GM13976 (cell line): Measurements from ENCODE around the gene ERO1B.
"Not testable (repeated sequence)": the region's sequence is repeated elsewhere in the genome, so short reads cannot be mapped to it uniquely, and the experiment has no call there.

Experiments used
- DNase-seq: peaks from one replicate; pipeline ENCODE4 v3.0.0; 2012; ENCODE audit warnings: low spot score
- in situ Hi-C: fragments of 300-500 bp; cut with MboI; formaldehyde crosslinking; loops from one replicate; pipeline ENCODE4 v1.12.0; 2022; ENCODE audit warnings: low sequenced_read_pairs, mixed read lengths, inconsistent platforms; ENCODE audit not compliant: unreplicated experiment
- TF ChIP-seq, protein P1 (sequence below): IDR thresholded peaks from 2 replicates; pipeline ENCODE4 v1.5.1; 2012; ENCODE audit warnings: borderline replicate concordance, mild to moderate bottlenecking; ENCODE audit not compliant: insufficient read depth; ENCODE audit errors: extremely low read depth, missing control alignments, control extremely low read depth

The ERO1B gene, protein sequence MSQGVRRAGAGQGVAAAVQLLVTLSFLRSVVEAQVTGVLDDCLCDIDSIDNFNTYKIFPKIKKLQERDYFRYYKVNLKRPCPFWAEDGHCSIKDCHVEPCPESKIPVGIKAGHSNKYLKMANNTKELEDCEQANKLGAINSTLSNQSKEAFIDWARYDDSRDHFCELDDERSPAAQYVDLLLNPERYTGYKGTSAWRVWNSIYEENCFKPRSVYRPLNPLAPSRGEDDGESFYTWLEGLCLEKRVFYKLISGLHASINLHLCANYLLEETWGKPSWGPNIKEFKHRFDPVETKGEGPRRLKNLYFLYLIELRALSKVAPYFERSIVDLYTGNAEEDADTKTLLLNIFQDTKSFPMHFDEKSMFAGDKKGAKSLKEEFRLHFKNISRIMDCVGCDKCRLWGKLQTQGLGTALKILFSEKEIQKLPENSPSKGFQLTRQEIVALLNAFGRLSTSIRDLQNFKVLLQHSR

DNA sequence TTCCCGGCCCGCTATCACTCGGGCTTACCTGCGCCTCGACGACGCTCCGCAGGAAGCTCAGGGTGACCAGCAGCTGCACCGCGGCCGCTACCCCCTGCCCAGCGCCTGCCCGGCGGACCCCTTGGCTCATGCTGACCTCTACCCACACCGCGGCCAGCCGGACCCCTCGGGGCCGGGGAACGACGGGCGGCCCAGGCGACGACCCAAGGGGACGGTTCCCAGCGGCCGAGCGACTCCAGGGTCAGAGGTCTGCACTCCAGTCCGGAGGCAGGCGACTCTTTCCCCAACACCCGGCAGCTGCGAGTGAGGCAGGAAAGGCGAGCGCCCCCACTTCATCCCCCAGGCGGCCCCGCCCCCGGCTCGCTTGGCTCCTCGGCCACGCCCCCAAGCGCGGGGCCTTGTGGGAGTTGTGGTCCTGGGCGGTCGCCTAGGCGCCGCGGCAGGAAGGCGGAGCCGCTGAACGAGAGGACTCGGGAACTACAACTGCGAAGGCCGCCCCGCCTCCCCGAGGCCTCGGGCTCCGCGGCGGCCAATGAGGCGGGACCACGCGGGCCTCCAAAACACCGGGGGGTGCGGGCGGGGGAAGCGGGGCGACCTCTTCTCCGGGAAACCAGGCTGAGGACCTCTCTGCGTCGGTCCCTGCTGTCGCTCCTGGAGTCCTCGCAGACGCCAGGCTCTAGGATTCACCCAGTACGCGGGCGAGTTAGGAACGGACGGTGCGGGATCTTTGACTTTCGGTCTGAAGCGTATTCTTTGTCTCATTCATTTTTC is at the start of gene ERO1B:
TSS of gene ERO1B (minus strand) at position 305 of the 771 bp plus-strand sequence. CDS start at position 130, 175 bp downstream.
- in situ Hi-C loops = no loop called here
- TF ChIP-seq, protein P1, sequence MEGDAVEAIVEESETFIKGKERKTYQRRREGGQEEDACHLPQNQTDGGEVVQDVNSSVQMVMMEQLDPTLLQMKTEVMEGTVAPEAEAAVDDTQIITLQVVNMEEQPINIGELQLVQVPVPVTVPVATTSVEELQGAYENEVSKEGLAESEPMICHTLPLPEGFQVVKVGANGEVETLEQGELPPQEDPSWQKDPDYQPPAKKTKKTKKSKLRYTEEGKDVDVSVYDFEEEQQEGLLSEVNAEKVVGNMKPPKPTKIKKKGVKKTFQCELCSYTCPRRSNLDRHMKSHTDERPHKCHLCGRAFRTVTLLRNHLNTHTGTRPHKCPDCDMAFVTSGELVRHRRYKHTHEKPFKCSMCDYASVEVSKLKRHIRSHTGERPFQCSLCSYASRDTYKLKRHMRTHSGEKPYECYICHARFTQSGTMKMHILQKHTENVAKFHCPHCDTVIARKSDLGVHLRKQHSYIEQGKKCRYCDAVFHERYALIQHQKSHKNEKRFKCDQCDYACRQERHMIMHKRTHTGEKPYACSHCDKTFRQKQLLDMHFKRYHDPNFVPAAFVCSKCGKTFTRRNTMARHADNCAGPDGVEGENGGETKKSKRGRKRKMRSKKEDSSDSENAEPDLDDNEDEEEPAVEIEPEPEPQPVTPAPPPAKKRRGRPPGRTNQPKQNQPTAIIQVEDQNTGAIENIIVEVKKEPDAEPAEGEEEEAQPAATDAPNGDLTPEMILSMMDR = no peak
- DNase-seq = peak; percentile 96

DNA sequence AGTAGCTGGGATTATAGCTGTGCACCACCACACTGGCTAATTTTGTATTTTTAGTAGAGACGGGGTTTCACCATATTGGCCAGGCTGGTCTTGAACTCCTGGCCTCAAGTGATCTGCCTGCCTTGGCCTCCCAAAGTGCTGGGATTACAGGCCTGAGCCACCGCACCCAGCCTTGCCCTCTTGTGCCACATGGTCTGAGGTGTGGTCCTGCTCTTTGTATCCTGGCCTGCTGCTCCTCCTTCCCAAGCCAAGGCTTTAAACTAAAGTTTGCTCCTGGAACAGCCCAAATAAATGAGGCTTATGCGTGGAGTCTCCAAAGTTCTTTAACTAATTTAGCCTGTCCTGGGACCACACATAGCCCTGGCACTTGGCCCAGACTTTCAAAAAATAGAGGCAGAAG is 49.7 kb upstream of the ERO1B start:
- in situ Hi-C loops, DNase-seq: not testable (repeated sequence)

DNA sequence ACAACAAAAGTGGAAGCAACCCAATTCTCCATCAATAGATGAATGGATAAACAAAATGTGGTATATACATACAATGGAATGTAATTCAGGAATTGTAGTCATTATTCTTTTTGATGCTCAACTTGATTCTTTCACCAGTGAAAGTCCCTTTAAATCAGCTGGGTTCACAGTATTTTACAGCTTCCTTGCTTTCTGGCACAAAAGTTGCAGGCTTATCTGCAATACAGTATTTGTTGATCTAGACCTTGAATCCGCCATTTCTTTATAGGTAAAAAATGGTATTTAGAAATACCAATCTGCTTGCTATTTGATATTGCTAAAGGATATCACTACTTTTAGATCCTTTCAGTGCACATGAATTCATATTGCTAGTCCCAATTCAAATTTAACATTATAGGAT is 44.7 kb upstream of the ERO1B start:
- TF ChIP-seq, protein P1 = no peak
- in situ Hi-C loops = no loop called here
- no peak for DNase-seq

DNA sequence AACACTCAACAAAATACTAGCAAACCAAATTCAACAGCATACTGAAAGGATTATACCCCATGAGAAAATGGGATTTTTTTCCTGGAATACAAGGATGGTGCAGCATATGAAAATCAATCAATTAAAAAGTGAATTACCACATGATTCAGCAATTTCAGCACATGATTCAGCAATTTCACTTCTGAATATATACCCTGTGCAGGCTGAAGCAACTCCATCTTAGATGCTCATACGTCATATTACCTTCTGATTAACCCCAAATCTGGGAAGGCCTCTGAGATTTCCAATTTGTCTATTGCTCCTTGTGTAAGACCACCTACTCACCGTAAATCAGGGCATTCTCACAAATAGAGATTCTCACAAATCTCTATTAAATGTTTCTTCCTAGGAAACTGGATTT is 43.8 kb upstream of the ERO1B start:
- TF ChIP-seq, protein P1 = no peak
- DNase-seq = no peak
- in situ Hi-C loops = no loop called here

DNA sequence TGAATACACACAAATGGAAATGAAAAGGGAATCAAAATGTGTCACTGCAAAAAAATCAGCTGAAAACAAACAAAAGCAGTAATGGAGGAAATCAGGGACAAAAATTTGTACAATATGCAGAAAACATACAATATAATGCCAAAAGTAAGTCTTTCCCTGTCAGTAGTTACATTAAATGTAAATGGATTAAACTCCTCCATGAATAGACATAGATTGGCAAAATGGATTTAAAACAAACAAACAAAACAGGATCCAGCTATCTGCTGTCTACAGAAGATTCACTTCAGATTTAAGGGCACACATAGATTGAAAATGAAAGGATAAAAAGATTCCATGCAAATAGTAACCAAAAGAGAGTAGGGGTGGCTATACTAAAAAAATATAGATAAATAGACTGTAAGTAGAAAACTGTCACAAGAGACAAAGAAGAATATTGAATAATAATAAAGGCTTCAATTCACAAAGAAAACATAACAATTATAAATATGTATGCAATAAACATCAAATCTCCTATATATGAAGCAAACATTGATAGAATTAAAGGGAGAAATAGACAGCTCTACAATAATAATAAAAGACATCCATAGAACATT is 42.2 kb upstream of the ERO1B start:
- TF ChIP-seq, protein P1 = no peak
- in situ Hi-C loops = no loop called here
- no peak for DNase-seq

DNA sequence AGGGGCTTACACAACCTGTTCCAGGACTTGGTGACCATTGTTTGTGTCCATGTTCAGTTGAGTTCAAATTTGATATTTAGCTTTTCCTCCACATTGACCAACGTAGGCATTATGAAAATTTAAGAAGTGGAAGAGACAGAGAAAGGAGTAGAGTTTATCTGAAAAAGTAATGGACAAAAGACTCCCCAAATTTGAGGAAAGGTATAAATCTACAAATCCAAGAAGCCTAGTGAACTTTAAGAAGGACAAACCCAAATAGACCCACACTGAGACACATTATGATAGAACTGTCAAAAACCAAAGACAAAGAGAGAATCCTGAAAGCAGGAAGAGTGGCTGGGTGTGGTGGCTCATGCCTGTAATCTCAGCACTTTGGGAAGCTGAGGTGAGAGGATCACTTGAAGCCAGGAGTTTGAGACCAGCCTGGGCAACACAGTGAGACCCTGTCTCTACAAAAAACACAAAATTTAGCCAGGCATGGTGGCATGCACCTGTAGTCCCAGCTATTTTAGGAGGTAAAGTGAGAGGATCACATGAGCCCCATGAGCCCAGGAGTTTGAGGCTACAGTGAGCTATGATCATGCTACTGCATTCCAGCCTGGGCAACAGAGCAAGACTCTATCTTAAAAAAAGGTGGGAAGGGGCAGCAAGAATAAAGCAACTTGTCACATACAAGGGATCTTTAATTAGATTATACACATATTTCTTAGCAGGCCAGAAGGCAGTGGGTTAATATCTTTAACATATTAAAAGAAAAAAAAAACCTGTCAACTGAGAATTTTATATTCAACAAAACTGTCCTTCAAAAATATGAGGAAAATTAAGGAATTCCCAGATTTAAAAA is 41.0 kb upstream of the ERO1B start:
- no peak for DNase-seq
- in situ Hi-C loops = no loop called here
- TF ChIP-seq, protein P1 = no peak
